HEK293 (cell line): ENCODE results near the gene TLE1.

Experiments used
- ELK4 ChIP-seq: IDR thresholded peaks from 2 replicates; pipeline ENCODE4 v1.6.1; 2011; ENCODE audit warnings: mild to moderate bottlenecking, low read depth, low read length, borderline replicate concordance
- OSR2 ChIP-seq: fragments of 450-650 bp; formaldehyde crosslinking; IDR thresholded peaks from 2 replicates; pipeline ENCODE4 v1.5.1; 2016; ENCODE audit warnings: missing biosample characterization, missing genetic modification characterization
- TCF7L2 ChIP-seq: IDR thresholded peaks from 2 replicates; pipeline ENCODE4 v1.6.1; 2011; ENCODE audit warnings: low read depth, mild to moderate bottlenecking, inconsistent platforms, low read length, moderate library complexity, borderline replicate concordance
- ZNF155 ChIP-seq: fragments of 450-650 bp; formaldehyde crosslinking; IDR thresholded peaks from 2 replicates; pipeline ENCODE4 v1.5.1; 2016; ENCODE audit warnings: missing biosample characterization, missing genetic modification characterization
- ZNF266 ChIP-seq: fragments of 450-650 bp; formaldehyde crosslinking; IDR thresholded peaks from 2 replicates; pipeline ENCODE4 v1.5.1; 2016; ENCODE audit warnings: missing biosample characterization, missing genetic modification characterization, low read depth
- ZNF274 ChIP-seq, 2 experiments: fragments of 200-500 bp in 1 of 2; fragments of 450-650 bp in 1 of 2; sonication (Bioruptor generic) in 1 of 2; formaldehyde crosslinking in 1 of 2; IDR thresholded peaks; 2 replicates each; pipeline versions ENCODE4 v1.5.1 to v1.6.1; 2014 to 2016; ENCODE audit warnings: borderline replicate concordance in 1 of 2, inconsistent platforms in 1 of 2, low read length in 1 of 2, missing biosample characterization in 1 of 2, missing genetic modification characterization in 1 of 2
- ZNF449 ChIP-seq: fragments of 450-650 bp; formaldehyde crosslinking; IDR thresholded peaks from 2 replicates; pipeline ENCODE4 v1.5.1; 2017; ENCODE audit warnings: missing biosample characterization, mild to moderate bottlenecking, missing genetic modification characterization, moderate library complexity
- ZNF561 ChIP-seq: fragments of 450-650 bp; IDR thresholded peaks from 2 replicates; pipeline ENCODE4 v1.5.1; 2018; ENCODE audit warnings: missing biosample characterization, missing genetic modification characterization, borderline replicate concordance
- ZNF585B ChIP-seq: fragments of 450-650 bp; formaldehyde crosslinking; IDR thresholded peaks from 2 replicates; pipeline ENCODE4 v1.5.1; 2016; ENCODE audit warnings: missing biosample characterization, missing genetic modification characterization
- ZNF692 ChIP-seq: fragments of 450-650 bp; formaldehyde crosslinking; IDR thresholded peaks from 2 replicates; pipeline ENCODE4 v1.5.1; 2016; ENCODE audit warnings: missing biosample characterization, missing genetic modification characterization
- ZNF76 ChIP-seq: fragments of 450-650 bp; formaldehyde crosslinking; IDR thresholded peaks from 2 replicates; pipeline ENCODE4; 2016; ENCODE audit warnings: low read depth, missing biosample characterization, missing genetic modification characterization, borderline replicate concordance
- TF ChIP-seq, protein P1 (sequence below): fragments of 450-650 bp; formaldehyde crosslinking; IDR thresholded peaks from 2 replicates; pipeline ENCODE4 v1.5.1; 2016; ENCODE audit warnings: missing biosample characterization, missing genetic modification characterization

DNA sequence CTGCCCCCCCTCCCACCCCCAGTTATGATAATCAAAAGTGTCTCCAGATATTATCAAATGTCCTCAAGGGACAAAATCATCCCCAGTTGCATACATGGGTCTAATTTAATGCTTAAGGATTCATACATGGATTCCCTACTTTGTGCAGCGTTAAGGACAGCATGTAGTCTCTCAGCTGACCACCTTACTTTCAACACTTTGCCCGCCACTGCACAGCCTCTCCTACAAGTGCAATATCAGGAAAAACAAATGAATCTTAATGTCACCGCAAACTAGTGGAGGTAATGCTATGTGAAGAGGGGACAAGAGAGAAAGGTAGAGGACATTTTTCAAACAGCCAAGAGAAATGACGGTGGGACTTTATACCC, 78.6 kb downstream of the TLE1 start:
- TF ChIP-seq ZNF561 (no peak), ELK4 (no peak), ZNF274 (IDR thresholded peaks at IDR 0.05; ENCODE audit: low read length) (no peak), ZNF274 (tag by site-specific recombination; IDR thresholded peaks at IDR 0.05; ENCODE audit: borderline replicate concordance) (no peak), ZNF692 (no peak), ZNF76 (tag by site-specific recombination) (no peak), ZNF266 (tag by site-specific recombination) (no peak), OSR2 (tag by site-specific recombination) (no peak), ZNF585B (tag by site-specific recombination) (no peak), ZNF155 (tag by site-specific recombination) (no peak), ZNF449 (tag by site-specific recombination) (no peak), TCF7L2 (no peak)
- TF ChIP-seq, protein P1, sequence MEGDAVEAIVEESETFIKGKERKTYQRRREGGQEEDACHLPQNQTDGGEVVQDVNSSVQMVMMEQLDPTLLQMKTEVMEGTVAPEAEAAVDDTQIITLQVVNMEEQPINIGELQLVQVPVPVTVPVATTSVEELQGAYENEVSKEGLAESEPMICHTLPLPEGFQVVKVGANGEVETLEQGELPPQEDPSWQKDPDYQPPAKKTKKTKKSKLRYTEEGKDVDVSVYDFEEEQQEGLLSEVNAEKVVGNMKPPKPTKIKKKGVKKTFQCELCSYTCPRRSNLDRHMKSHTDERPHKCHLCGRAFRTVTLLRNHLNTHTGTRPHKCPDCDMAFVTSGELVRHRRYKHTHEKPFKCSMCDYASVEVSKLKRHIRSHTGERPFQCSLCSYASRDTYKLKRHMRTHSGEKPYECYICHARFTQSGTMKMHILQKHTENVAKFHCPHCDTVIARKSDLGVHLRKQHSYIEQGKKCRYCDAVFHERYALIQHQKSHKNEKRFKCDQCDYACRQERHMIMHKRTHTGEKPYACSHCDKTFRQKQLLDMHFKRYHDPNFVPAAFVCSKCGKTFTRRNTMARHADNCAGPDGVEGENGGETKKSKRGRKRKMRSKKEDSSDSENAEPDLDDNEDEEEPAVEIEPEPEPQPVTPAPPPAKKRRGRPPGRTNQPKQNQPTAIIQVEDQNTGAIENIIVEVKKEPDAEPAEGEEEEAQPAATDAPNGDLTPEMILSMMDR (tag by site-specific recombination), result no peak
